ENCODE data around the gene TMEM272. TPM values are rescaled to one million over a fixed set of nuclear protein-coding genes. Genes with fewer than 3 reads are reported as not detected.

TMEM272 gene
- polyA plus RNA-seq, 1 of the 3 experiments (the other 2 are of a cell fraction) = not detected

DNA sequence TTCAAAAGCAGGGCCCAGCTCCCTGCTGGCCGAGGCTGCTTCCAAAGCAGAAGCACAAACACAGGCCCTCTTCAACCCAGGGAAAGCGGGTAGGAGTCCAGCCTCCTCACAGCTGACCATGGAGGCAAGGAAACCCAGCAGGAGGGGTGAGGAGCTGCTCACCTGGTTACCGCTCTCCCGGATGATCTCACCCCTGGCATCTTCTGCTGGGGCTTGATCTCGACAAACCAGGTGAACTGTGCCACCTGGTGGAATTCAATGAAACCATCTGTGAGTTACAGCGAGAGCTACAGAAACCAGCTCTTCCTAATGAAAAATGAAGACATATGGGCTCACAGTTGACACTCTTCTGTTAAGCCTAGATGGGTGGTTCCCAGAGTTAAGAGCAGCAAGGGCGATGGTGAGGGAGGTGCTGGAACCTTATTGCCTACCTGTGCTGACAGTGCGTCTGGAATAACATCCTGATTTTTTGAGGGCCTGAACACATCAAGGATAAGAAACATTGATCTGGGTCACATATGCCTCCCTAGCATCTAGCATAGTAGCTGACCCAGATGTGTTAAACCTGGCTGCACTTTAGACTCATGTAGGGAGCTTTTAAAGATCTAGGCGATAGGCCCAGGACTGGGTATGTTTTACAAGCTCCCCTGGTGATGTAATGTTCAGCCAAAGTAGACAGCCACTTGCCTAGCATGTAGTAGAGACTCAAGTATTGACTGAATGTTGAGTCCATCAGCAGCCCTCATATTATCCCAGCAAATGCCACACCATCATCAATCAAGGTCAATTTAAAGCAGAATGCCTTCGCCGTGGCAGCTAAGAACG, 47.1 kb downstream of the TMEM272 start (continued):
- TF ChIP-seq NFIC (IDR thresholded peaks at IDR 0.05; ENCODE audit: borderline replicate concordance) (no peak), RFX5 (IDR thresholded peaks at IDR 0.05; ENCODE audit: low read length) (no peak), CHD2 (IDR thresholded peaks at IDR 0.05; ENCODE audit: low read length, partially characterized antibody) (no peak), TEAD4 (IDR thresholded peaks at IDR 0.05; ENCODE audit: borderline replicate concordance, insufficient read depth) (no peak), MXI1 (IDR thresholded peaks at IDR 0.05; ENCODE audit: low read depth, low read length) (no peak), POLR2AphosphoS5 (IDR thresholded peaks at IDR 0.05; ENCODE audit: low read depth, low read length) (no peak), USF2 (IDR thresholded peaks at IDR 0.05; ENCODE audit: borderline replicate concordance, low read depth, low read length) (no peak), USF1 (IDR thresholded peaks at IDR 0.05; ENCODE audit: borderline replicate concordance, low read depth) (no peak)
- TF ChIP-seq, protein P1, sequence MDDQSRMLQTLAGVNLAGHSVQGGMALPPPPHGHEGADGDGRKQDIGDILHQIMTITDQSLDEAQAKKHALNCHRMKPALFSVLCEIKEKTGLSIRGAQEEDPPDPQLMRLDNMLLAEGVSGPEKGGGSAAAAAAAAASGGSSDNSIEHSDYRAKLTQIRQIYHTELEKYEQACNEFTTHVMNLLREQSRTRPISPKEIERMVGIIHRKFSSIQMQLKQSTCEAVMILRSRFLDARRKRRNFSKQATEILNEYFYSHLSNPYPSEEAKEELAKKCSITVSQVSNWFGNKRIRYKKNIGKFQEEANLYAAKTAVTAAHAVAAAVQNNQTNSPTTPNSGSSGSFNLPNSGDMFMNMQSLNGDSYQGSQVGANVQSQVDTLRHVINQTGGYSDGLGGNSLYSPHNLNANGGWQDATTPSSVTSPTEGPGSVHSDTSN (IDR thresholded peaks at IDR 0.05) = no peak

- Histone ChIP-seq H3K27me3 (ENCODE audit: insufficient read depth) (no peaks in the 10 kb centered on the region), H3K9me3 (no peaks in the 10 kb centered on the region), H3K9ac (no peak overlapping the region), H3K4me1 (ENCODE audit: control insufficient read depth in 1 of 2, insufficient read depth in 2 of 2, low read depth in 1 of 2, low read length in 1 of 2) (peaks cover 6 to 31% of the 10 kb centered on the region in 2 experiments; a peak in 3 of 4 replicates), H3K27ac (ENCODE audit: low read depth in 2 of 2, low read length in 1 of 2) (no peak overlapping the region; a peak in 1 of 4 replicates), H2AFZ (ENCODE audit: low read depth) (no peak overlapping the region), H3K79me2 (ENCODE audit: insufficient read depth) (no peaks in the 10 kb centered on the region), H3K9me2 (no peaks in the 10 kb centered on the region), H4K20me1 (ENCODE audit: insufficient read depth) (no peaks in the 10 kb centered on the region), H3F3A (replicated peaks; ENCODE audit: insufficient read depth) (peaks cover 8% of the 10 kb centered on the region), H3K4me3 (ENCODE audit: low read depth in 2 of 2, low read length in 1 of 2) (no peak overlapping the region), H3K36me3 (replicated peaks in 1 of 2; ENCODE audit: control insufficient read depth in 1 of 2, insufficient read depth in 2 of 2, low read length in 1 of 2) (no peaks in the 10 kb centered on the region), H3K4me2 (no peak overlapping the region)
- no peak for DNase-seq
- ChIA-PET POLR2A (interaction anchor here (1.9 to 3.1 kb wide), 2 partner anchors 212 to 343 kb away, joined by 7 to 26 read pairs; partner anchors contain the start of genes INTS6 and WDFY2), CTCF (interaction anchor here (0.7 to 4.8 kb wide), 17 partner anchors 9 to 510 kb away, joined by 3 to 80 read pairs (median 8); no protein-coding TSS in a partner anchor)
- 93% methylated on average over 7 of the region's 7 CpGs for WGBS (ENCODE audit: low lambda C conversion rate)
- TF ChIP-seq RCOR1 (IDR thresholded peaks at IDR 0.05; ENCODE audit: low read length) (no peak), SIN3A (IDR thresholded peaks at IDR 0.05; ENCODE audit: borderline replicate concordance, low read depth, low read length) (no peak), FOSL2 (IDR thresholded peaks at IDR 0.05; ENCODE audit: borderline replicate concordance, low read depth) (no peak), ZBTB33 (IDR thresholded peaks at IDR 0.05; ENCODE audit: borderline replicate concordance, low read depth) (no peak), SMC3 (IDR thresholded peaks at IDR 0.05; ENCODE audit: low read depth, low read length) (no peak), ELF1 (IDR thresholded peaks at IDR 0.05) (no peak), TEAD4 (IDR thresholded peaks at IDR 0.05; ENCODE audit: borderline replicate concordance, insufficient read depth) (no peak), CHD2 (IDR thresholded peaks at IDR 0.05; ENCODE audit: low read length, partially characterized antibody) (no peak), RFX5 (IDR thresholded peaks at IDR 0.05; ENCODE audit: low read length) (no peak), EZH2phosphoT487 (IDR thresholded peaks at IDR 0.05; ENCODE audit: borderline replicate concordance, low read depth) (no peak), RXRA (IDR thresholded peaks at IDR 0.05; ENCODE audit: borderline replicate concordance, low read depth) (no peak)
- TF ChIP-seq, protein P2, sequence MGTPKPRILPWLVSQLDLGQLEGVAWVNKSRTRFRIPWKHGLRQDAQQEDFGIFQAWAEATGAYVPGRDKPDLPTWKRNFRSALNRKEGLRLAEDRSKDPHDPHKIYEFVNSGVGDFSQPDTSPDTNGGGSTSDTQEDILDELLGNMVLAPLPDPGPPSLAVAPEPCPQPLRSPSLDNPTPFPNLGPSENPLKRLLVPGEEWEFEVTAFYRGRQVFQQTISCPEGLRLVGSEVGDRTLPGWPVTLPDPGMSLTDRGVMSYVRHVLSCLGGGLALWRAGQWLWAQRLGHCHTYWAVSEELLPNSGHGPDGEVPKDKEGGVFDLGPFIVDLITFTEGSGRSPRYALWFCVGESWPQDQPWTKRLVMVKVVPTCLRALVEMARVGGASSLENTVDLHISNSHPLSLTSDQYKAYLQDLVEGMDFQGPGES (IDR thresholded peaks at IDR 0.05; ENCODE audit: low read depth, low read length) = no peak
- TF ChIP-seq, protein P1 (IDR thresholded peaks at IDR 0.05) = no peak
Measured at GRCh38 chr13:51796546-51796945, 48.4 kb downstream of the TMEM272 start.

Measured in SK-N-SH (cell line).